ENCODE data around the gene RAB25.
"Not testable (repeated sequence)": the region's sequence is repeated elsewhere in the genome, so short reads cannot be mapped to it uniquely, and the experiment has no call there.

Gene RAB25

DNA sequence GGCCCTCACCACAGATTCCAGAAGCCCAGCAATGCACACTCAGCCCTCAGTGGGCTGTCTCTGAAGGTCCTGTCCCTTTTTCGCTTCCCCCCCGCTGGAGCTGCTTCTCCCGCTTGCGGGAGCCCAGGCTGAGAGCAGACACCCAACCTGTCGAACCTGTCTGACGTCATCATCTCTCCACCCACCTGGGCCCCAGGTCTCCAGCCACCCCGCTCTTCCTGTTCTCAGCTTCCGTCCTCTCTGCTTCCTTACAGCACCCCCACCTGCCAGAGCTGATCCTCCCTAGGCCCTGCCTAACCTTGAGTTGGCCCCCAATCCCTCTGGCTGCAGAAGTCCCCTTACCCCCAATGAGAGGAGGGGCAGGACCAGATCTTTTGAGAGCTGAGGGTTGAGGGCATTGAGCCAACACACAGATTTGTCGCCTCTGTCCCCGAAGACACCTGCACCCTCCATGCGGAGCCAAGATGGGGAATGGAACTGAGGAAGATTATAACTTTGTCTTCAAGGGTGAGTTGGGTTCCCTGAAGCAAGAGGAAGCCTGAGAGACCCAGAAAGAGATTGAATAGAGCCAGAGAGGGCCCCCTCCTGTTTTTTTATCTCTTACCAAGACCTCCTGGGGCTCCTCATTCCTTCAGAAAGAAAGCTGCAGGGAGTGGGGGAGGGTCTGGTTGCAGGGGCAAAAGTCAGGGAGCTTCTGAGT is at the start of gene RAB25:
TSS of gene RAB25 (plus strand) at position 224 of the 700 bp plus-strand sequence. CDS start at position 465, 241 bp downstream.
- Mint-ChIP-seq H3K27me3 (ENCODE audit: low read depth) (no peaks in the 10 kb centered on the region), H3K4me3 (no peak within 1 kb of the TSS), H3K36me3 (ENCODE audit: low read depth) (peaks cover 4% of the 10 kb centered on the region), H3K27ac (no peak within 1 kb of the TSS), H3K9me3 (no peaks in the 10 kb centered on the region), H3K4me1 (ENCODE audit: low read depth) (peaks cover 11% of the 10 kb centered on the region)
- DNase-seq (ENCODE audit: low spot score) = no peak

DNA sequence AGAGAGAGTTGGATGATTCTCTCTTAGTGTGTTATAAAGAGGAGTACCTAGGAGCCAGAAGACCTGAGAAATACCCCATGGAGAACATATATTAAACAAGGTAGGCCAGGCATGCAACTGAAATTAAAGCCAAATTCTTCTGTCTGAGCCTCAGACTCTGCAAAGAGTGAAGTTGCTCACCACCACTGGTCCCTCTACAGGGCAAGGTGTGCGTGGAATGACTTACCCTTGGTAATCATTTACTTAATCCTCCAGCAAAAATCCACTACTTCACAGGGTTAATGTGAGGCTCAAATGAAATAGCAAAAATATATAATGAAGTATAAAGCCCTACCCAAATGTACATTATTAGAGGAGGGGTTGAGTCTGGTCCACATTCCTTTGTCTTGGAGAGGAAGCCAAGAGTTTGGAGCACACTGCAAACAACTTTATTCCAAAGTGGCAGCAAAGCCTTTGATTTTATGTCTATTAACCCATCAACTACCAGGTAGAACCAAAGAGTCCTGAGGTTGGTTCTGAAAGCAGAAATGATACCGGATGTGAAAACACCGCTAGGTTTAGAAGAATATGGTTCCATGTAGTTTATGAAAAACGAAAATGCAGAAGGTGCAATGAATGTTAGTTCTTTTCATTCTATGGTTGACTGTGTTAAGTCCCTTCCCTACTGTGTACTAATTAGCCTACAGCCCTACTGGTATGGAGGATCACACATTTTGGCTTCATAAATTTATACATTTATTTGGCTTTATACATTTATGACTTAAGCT is 48.7 kb upstream of the RAB25 start:
- Mint-ChIP-seq H3K4me3 (no peak overlapping the region), H3K36me3 (ENCODE audit: low read depth) (peaks cover 64% of the 10 kb centered on the region)

DNA sequence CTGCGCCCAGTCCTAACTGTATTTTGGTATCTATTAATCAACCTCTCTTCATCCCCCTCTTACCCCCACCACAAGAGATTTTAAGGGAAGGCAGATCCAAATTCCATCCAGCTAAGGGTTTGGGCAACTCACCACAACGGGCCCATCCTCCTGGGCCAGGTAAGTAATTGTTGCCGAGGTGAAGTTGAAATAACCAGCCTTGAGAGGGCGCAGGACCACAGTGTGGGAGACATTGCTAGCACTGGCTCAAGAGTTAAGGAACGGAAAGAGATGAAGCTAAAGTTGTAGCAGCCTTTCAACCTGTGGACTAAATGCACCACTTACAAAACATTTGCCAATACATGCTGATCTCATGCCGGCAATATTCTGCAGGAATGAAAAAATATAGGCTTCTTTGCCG is 46.1 kb upstream of the RAB25 start:
- H3K9me3 Mint-ChIP-seq = no peaks in the 10 kb centered on the region
- H3K27me3 Mint-ChIP-seq (ENCODE audit: low read depth) = no peaks in the 10 kb centered on the region
- H3K27ac Mint-ChIP-seq = no peak overlapping the region
- H3K4me3 Mint-ChIP-seq = no peak overlapping the region
- peaks cover 65% of the 10 kb centered on the region for H3K36me3 Mint-ChIP-seq (ENCODE audit: low read depth)
- H3K4me1 Mint-ChIP-seq (ENCODE audit: low read depth) = peaks cover 21% of the 10 kb centered on the region
- DNase-seq (ENCODE audit: low spot score) = no peak

More for the DNA sequence above, 48.7 kb upstream of the RAB25 start:
- Mint-ChIP-seq H3K4me1 (ENCODE audit: low read depth) (peaks cover 15% of the 10 kb centered on the region), H3K27me3 (ENCODE audit: low read depth) (no peaks in the 10 kb centered on the region), H3K27ac (no peak overlapping the region), H3K9me3 (no peaks in the 10 kb centered on the region)
- DNase-seq (ENCODE audit: low spot score) = no peak

DNA sequence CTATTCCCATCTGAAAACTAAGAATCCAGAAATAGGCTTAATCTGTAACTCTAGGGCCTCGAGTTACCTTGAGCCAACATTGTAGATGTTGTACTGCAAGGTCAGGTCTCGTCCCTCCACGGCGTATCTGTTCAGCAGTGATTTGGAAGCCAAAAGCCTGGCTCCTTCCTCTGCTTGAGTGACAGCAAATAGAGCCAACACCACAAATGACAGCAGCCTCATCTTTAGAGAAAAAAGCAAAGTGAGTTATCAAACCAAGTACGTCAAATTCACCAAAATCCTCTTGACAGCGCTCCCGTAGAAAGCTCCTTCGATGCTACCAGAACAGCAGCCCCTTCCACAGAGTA is 41.0 kb upstream of the RAB25 start:
- H3K27ac Mint-ChIP-seq = peak overlapping the region; percentile 96
- DNase-seq (ENCODE audit: low spot score) = no peak
- peak overlapping the region; percentile 98 for H3K4me3 Mint-ChIP-seq
- peaks cover 29% of the 10 kb centered on the region for H3K36me3 Mint-ChIP-seq (ENCODE audit: low read depth)
- H3K27me3 Mint-ChIP-seq (ENCODE audit: low read depth) = peaks cover 4% of the 10 kb centered on the region
- no peaks in the 10 kb centered on the region for H3K9me3 Mint-ChIP-seq
- peaks cover 27% of the 10 kb centered on the region for H3K4me1 Mint-ChIP-seq (ENCODE audit: low read depth)

DNA sequence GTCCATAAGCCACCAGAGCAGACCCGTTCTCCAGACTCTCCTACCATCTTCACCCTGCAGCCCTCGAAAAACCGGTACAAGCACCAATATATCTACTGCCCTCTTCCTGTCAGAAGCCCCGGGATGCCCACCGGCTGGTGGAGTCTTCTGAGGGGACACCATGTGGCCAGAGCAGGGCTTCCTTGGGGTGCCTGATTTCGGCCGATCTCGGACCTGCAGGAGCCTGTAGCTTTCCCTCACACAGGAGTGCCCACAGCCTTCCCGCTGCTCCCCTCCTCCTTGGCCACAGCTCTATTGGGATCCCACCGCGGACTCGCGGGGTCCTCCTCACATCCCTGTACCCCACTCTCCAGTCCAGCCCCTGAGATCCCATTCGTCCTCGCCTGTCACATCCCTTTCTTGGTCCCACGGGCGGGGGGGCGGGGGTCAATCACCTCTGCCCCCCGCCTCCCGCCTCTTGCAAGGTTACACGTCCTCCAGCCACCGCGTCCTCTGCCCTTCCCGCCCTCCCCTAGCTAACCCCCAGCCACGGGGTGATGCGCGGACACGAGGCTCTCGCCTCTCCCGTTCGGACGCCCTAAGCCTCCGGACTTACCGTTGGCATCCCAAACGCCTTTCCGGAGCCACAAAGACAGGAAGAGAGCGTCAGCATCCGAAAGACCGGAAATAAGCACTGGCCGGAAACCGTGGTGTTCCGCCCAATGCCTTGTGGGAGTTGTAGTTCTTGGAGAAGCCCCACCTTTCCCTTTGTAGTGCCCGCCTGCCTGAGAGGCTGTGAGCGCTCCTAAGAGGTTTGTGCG is 40.5 kb upstream of the RAB25 start, which contains the start of gene SSR2:
TSS of gene SSR2 (minus strand) at position 659 of the 800 bp plus-strand sequence. CDS start 784 bp downstream, outside the sequence.
- Mint-ChIP-seq H3K36me3 (ENCODE audit: low read depth) (peaks cover 29% of the 10 kb centered on the region), H3K27me3 (ENCODE audit: low read depth) (peaks cover 4% of the 10 kb centered on the region), H3K4me3 (peak within 1 kb of the TSS; percentile 98), H3K9me3 (no peaks in the 10 kb centered on the region), H3K4me1 (ENCODE audit: low read depth) (peaks cover 27% of the 10 kb centered on the region), H3K27ac (peak within 1 kb of the TSS; percentile 96)
- peak; percentile 87 for DNase-seq (ENCODE audit: low spot score)

DNA sequence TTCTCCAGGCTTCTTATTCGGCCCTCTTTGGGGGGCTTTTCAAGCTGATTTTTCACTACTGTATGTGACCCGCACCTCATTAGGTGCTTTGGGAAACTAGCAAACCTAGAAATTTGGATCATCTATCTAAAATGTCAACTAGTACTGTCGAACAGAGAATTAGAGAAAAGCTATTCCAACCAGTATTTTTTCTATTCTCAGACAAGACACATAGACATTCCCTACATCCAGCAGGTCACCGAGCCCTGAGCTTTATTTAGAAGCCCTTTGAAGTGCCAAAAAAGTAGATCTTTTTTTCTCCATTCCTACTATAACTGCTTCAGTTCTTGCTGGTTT is 39.9 kb upstream of the RAB25 start:
- DNase-seq (ENCODE audit: low spot score) = no peak
- peak overlapping the region; percentile 96 for H3K27ac Mint-ChIP-seq
- no peaks in the 10 kb centered on the region for H3K9me3 Mint-ChIP-seq
- H3K27me3 Mint-ChIP-seq (ENCODE audit: low read depth) = peaks cover 4% of the 10 kb centered on the region
- H3K4me3 Mint-ChIP-seq = peak overlapping the region; percentile 98
- peaks cover 29% of the 10 kb centered on the region for H3K36me3 Mint-ChIP-seq (ENCODE audit: low read depth)
- peaks cover 29% of the 10 kb centered on the region for H3K4me1 Mint-ChIP-seq (ENCODE audit: low read depth)

DNA sequence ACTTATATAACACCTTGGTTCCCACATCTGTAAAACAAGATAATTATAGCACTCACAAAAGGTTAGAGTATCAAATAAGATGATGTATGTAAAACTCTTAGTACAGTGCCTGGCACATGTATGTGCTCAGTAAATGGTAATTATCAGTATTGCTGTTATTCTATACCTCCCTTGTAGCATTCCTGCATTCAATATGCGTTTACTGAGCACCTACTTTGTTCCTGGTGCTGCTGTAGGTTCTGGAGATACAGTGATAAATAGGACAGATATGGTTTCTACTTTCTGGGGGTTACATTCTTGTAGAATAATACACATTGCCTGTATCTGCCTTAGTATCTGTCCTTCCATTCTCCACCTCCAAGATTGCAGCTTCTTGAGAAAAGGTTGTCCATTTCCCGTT is 39.0 kb upstream of the RAB25 start:
- Mint-ChIP-seq H3K4me1 (ENCODE audit: low read depth) (peaks cover 28% of the 10 kb centered on the region), H3K27me3 (ENCODE audit: low read depth) (peaks cover 4% of the 10 kb centered on the region), H3K4me3 (peak overlapping the region; percentile 38), H3K27ac (no peak overlapping the region), H3K9me3 (no peaks in the 10 kb centered on the region), H3K36me3 (ENCODE audit: low read depth) (peaks cover 23% of the 10 kb centered on the region)
- DNase-seq (ENCODE audit: low spot score) = no peak

DNA sequence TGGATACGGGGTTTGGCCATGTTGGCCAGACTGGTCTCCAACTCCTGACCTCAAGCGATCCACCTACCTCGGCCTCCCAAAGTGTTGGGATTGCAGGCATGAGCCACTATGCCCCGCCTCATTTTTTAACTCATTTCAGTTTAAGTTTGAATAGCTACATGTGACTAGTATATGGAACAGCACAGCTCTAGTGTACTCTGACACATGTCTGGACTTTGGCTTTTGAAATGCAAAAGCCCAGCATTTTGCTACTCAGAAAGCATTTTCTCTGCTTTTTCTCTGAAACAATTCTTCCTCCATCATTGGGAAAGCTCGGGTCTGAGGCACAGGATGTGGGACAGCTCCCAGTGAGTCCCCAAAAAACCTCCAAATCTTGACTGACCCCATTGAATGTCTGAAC is 36.2 kb upstream of the RAB25 start:
- no peak for DNase-seq (ENCODE audit: low spot score)
- Mint-ChIP-seq H3K27ac (no peak overlapping the region), H3K27me3 (ENCODE audit: low read depth) (peaks cover 4% of the 10 kb centered on the region), H3K4me1 (ENCODE audit: low read depth) (peaks cover 18% of the 10 kb centered on the region), H3K9me3 (no peaks in the 10 kb centered on the region), H3K4me3 (no peak overlapping the region), H3K36me3 (ENCODE audit: low read depth) (peaks cover 6% of the 10 kb centered on the region)

DNA sequence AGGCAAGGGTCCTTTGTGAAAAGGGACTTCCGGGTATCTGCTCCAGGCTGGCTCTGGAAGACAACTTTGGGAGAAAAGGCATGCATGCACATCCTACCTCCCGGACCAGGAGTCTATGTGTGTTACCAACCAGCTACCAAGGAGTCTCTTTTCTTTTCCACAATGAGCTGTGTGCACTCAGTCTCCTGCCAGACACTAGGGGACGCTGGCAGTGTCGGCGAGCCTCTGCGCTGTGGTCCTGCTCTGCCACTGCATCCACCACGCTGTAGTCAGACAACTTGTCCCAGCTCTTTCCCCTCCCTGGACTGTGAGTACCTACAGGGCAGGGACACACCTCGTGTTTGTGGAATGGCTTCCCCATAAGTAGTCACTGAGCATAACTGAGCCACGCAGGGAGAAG is 35.1 kb upstream of the RAB25 start:
- peak; percentile 19 for DNase-seq (ENCODE audit: low spot score)
- no peaks in the 10 kb centered on the region for H3K9me3 Mint-ChIP-seq
- H3K4me3 Mint-ChIP-seq = no peak overlapping the region
- peaks cover 4% of the 10 kb centered on the region for H3K27me3 Mint-ChIP-seq (ENCODE audit: low read depth)
- H3K27ac Mint-ChIP-seq = no peak overlapping the region
- no peaks in the 10 kb centered on the region for H3K36me3 Mint-ChIP-seq (ENCODE audit: low read depth)
- peaks cover 10% of the 10 kb centered on the region for H3K4me1 Mint-ChIP-seq (ENCODE audit: low read depth)

DNA sequence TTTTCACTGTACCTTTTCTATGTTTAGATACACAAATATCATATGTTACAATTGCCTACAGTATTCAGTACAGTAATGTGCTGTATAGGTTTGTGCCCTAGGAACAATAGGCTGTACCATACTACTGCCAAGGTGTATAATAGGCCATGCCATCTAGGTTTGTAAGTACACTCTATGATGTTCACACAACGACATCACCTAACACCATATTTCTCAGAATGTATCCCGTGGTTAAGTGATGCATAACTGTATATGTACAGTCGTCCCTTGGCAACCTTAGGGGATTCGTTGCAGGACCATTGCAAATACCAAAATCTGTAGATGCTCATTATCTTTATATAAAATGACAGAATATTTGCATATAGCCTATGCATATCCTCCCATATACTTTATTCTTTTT is 34.4 kb upstream of the RAB25 start:
- no peaks in the 10 kb centered on the region for H3K9me3 Mint-ChIP-seq
- peaks cover 4% of the 10 kb centered on the region for H3K27me3 Mint-ChIP-seq (ENCODE audit: low read depth)
- no peak overlapping the region for H3K4me3 Mint-ChIP-seq
- H3K36me3 Mint-ChIP-seq (ENCODE audit: low read depth) = no peaks in the 10 kb centered on the region
- no peak overlapping the region for H3K27ac Mint-ChIP-seq
- H3K4me1 Mint-ChIP-seq (ENCODE audit: low read depth) = peaks cover 7% of the 10 kb centered on the region
- no peak for DNase-seq (ENCODE audit: low spot score)

DNA sequence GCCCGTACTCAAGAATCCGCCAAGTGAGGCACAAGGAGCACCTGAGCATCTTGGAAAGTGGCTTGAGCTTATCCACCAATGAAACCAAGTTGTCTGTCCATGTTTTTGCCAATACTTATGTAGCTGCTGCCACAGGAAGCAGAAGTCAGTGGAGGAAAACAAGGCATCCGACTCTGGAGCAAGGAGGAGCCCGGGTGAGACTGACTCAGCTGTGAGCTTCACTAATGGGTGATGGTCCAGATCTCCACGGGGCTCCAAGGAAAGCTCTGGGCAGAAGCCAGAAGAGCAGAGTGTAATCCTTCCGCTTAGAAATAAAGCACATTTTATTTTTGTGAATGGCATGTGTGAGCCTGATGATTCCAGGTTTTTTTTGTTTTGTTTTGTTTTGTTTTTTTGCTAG is 27.9 kb upstream of the RAB25 start:
- H3K4me3 Mint-ChIP-seq = no peak overlapping the region
- no peak overlapping the region for H3K27ac Mint-ChIP-seq
- H3K4me1 Mint-ChIP-seq (ENCODE audit: low read depth) = peaks cover 3% of the 10 kb centered on the region

DNA sequence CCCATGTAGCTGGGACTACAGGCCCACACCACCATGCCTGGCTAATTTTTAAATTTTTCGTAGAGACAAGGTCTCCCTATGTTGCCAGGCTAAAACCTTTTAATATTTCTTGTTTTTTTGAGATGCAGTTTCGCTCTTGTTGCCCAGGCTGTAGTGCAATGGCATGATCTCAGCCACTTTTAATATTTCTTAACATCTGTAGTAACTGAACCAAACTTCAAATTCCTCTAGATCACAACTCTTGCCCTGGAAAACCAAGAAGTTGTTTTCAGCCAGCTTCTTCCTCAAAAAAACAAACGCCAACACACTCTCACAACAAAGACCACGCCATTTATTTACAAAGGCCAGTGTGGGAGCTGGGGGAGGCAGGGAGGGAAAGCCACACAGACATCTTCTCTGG is 26.0 kb upstream of the RAB25 start:
- H3K4me3 Mint-ChIP-seq; DNase-seq (ENCODE audit: low spot score); H3K4me1 Mint-ChIP-seq (ENCODE audit: low read depth); H3K36me3 Mint-ChIP-seq (ENCODE audit: low read depth); H3K9me3 Mint-ChIP-seq; H3K27ac Mint-ChIP-seq; H3K27me3 Mint-ChIP-seq (ENCODE audit: low read depth): not testable (repeated sequence)

More for the DNA sequence above, 27.9 kb upstream of the RAB25 start:
- DNase-seq (ENCODE audit: low spot score) = no peak
- Mint-ChIP-seq H3K36me3 (ENCODE audit: low read depth) (peaks cover 5% of the 10 kb centered on the region), H3K9me3 (no peaks in the 10 kb centered on the region), H3K27me3 (ENCODE audit: low read depth) (no peaks in the 10 kb centered on the region)

DNA sequence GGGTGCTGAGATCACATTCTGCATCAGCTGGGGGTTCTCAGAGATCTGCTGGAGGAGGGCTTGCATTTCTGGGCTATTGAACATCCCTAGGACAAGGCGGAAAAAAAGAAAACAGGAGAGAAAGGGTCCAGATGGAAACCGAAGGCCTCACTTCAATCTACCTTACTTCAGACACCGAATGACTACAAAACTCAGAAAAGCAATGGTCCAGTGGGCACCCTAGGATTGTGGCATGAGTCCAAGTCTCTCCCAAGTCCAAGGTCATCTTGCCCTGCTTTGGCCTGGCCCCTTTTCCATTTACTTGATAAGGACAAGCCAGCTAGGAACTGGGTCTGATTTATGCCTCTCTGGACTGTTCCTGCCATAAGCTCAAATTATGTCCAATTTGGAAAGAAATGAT is 18.1 kb upstream of the RAB25 start:
- Mint-ChIP-seq H3K4me1 (ENCODE audit: low read depth) (peaks cover 12% of the 10 kb centered on the region), H3K9me3 (no peaks in the 10 kb centered on the region), H3K27ac (no peak overlapping the region), H3K4me3 (no peak overlapping the region), H3K36me3 (ENCODE audit: low read depth) (peaks cover 10% of the 10 kb centered on the region), H3K27me3 (ENCODE audit: low read depth) (no peaks in the 10 kb centered on the region)
- no peak for DNase-seq (ENCODE audit: low spot score)

DNA sequence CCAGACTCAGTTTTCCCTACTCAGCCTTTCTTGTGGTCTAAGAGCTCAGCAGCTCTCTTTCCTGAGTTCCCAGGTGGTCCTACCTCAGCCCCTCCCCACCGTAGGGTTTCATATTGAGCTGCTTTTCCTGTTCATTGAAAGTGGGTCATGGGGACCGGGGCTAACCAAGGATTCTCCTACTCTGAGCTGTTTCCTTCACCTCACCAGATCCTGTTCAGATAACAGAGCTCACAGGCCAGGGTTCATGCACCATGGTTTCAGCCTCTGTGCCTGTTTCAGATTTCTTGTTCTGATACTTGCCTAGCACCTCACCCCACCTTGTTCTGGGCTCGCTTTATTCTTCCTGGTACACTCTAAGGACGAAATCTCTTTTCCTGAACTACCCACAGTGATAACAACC is 15.9 kb upstream of the RAB25 start:
- DNase-seq (ENCODE audit: low spot score) = peak; percentile 41
- H3K4me3 Mint-ChIP-seq = peak overlapping the region; percentile 39
- H3K4me1 Mint-ChIP-seq (ENCODE audit: low read depth) = peaks cover 12% of the 10 kb centered on the region
- H3K27me3 Mint-ChIP-seq (ENCODE audit: low read depth) = no peaks in the 10 kb centered on the region
- H3K27ac Mint-ChIP-seq = peak overlapping the region; percentile 32
- H3K36me3 Mint-ChIP-seq (ENCODE audit: low read depth) = peaks cover 24% of the 10 kb centered on the region
- H3K9me3 Mint-ChIP-seq = no peaks in the 10 kb centered on the region
